H1 (cell line): ENCODE measurements around the gene SIRT3. TPM values are rescaled to one million over a fixed set of nuclear protein-coding genes. Genes with fewer than 3 reads are reported as not detected.

Experiments
- CHD7 ChIP-seq: fragments of 300-600 bp; sonication (generic); IDR thresholded peaks from 2 replicates; pipeline ENCODE4 v1.7.1; 2012; ENCODE audit warnings: low read length, moderate library complexity, mild to moderate bottlenecking, inconsistent platforms; ENCODE audit not compliant: insufficient replicate concordance
- GTF2F1 ChIP-seq: IDR thresholded peaks from 2 replicates; pipeline ENCODE4 v1.6.1; 2012; ENCODE audit warnings: low read depth, low read length, improper control_type of control experiment, borderline replicate concordance
- KDM1A ChIP-seq: fragments of 200-600, 300-600 bp; sonication (generic); IDR thresholded peaks from 2 replicates; pipeline ENCODE4 v1.7.1; 2016; ENCODE audit warnings: mild to moderate bottlenecking, low read length, borderline replicate concordance
- KDM4A ChIP-seq: IDR thresholded peaks from one replicate; pipeline ENCODE4 v1.7.1; 2012; ENCODE audit warnings: low read depth, mild to moderate bottlenecking, moderate library complexity, low read length, inconsistent platforms; ENCODE audit not compliant: severe bottlenecking
- MAFK ChIP-seq: IDR thresholded peaks from 2 replicates; pipeline ENCODE4 v1.6.1; 2012; ENCODE audit warnings: low read depth, mild to moderate bottlenecking, improper control_type of control experiment, low read length
- RBBP5 ChIP-seq: IDR thresholded peaks from 2 replicates; pipeline ENCODE4 v1.7.1; 2012; ENCODE audit warnings: low read depth, mild to moderate bottlenecking, inconsistent platforms, low read length, moderate library complexity, borderline replicate concordance
- TAF1 ChIP-seq: IDR thresholded peaks from 2 replicates; pipeline ENCODE4 v1.6.1; 2011; ENCODE audit warnings: mild to moderate bottlenecking, low read depth, low read length
- TAF7 ChIP-seq: optimal IDR thresholded peaks from 2 replicates; pipeline ENCODE3; 2011; ENCODE audit warnings: low read depth, mild to moderate bottlenecking, inconsistent platforms, low read length, moderate library complexity, borderline replicate concordance
- TCF12 ChIP-seq: IDR thresholded peaks from 2 replicates; pipeline ENCODE4 v1.6.1; 2011; ENCODE audit warnings: low read depth, mild to moderate bottlenecking, low read length
- polyA plus RNA-seq, 7 experiments: library from polyadenylated mRNA; depleted of rRNA in 3 of 7; stranded (reverse) in 5 of 7; unstranded in 2 of 7; fragments of >200 nt in 5 of 7; fragments of 200-250 nt in 2 of 7; gene quantifications; 1 replicate in 5 of 7; 2 replicates in 1 of 7; 4 replicates in 1 of 7; pipeline versions ENCODE4 v1.2.1 to v1.2.3, GENCODE V29; 2011 to 2013; ENCODE audit warnings: missing spikeins in 2 of 7, mixed read lengths in 2 of 7
- total RNA-seq: library from RNA; stranded (reverse); fragmentation: NEBNext Ultra II Directional; extraction: Animal tissue kit (Norgen Biotek cat#: 25700); gene quantifications from 2 replicates; pipeline ENCODE4 v1.2.1, GENCODE V29; 2021
- TF ChIP-seq, protein P1 (sequence below): IDR thresholded peaks from 2 replicates; pipeline ENCODE4 v1.6.1; 2011; ENCODE audit warnings: low read length, improper control_type of control experiment

SIRT3 gene
- total and polyA plus RNA-seq, 2 of the 8 experiments (the other 6 are each of a cell fraction or from before 2014, with no cell fraction given), result 14.3 to 21.6 TPM

DNA sequence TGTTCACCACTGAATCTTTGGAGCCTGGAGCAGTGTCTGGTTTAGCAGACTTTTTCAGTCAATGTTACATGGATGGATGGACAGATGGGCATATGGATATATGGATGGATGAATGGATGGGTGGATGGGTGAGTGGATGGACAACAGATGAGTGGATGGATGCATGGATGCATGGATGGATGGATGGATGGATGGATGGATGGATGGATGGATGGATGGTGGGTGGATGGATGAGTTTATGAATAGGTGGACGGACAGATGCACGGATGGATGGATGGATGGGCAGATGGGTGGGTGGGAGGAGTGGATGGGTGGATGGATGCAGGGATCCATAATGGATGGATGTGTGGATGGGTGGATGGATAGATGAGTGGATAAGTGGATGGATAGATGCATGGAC lies 19.7 kb upstream of the SIRT3 start (continued):
- TF ChIP-seq CHD7 (no peak), KDM1A (no peak), TCF12 (no peak), RBBP5 (no peak), TAF7 (no peak), KDM4A (no peak), TAF1 (no peak), GTF2F1 (no peak), MAFK (no peak)
- TF ChIP-seq, protein P1, sequence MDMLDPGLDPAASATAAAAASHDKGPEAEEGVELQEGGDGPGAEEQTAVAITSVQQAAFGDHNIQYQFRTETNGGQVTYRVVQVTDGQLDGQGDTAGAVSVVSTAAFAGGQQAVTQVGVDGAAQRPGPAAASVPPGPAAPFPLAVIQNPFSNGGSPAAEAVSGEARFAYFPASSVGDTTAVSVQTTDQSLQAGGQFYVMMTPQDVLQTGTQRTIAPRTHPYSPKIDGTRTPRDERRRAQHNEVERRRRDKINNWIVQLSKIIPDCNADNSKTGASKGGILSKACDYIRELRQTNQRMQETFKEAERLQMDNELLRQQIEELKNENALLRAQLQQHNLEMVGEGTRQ, result no peak
- TF ChIP-seq, all 59 proteins: peak for 0
